ENCODE data around the gene MPPE1.
"Not testable (repeated sequence)": the region's sequence is repeated elsewhere in the genome, so short reads cannot be mapped to it uniquely, and the experiment has no call there.

MPPE1 gene

DNA sequence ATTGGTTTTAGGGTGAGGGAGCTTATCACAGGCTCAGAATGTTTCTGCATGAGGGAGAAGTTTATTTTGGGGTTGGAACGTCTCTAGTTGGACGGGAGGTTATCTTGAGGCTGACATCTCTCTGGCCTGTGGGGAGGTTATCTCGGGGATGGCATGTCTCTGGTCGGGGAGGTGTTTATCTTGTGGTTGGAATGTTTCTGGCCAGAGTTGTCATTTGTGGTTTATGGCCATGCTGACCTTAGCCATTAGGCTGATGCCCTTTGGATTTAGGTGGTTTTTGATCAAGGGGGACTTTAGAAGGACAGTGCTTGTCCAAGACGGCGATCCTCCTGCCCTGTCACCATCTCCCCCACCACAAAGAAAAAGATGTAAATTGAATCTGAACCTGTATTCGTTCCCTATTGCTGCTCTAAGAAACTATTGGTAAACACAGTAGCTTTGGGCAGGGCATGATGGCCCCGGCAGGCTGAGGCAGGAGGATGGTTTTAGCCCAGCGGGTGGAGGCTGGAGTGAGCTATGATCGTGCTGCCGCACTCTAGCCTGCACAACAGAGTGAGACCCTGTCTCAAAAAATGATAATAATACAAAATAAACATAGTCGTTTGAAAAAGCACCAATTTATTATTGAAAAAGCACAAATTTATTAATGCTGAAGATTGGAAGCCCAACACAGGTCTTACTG, 17.8 kb upstream of the MPPE1 start:
- DNase-seq (ENCODE audit: low spot score) = peak; percentile 79

DNA sequence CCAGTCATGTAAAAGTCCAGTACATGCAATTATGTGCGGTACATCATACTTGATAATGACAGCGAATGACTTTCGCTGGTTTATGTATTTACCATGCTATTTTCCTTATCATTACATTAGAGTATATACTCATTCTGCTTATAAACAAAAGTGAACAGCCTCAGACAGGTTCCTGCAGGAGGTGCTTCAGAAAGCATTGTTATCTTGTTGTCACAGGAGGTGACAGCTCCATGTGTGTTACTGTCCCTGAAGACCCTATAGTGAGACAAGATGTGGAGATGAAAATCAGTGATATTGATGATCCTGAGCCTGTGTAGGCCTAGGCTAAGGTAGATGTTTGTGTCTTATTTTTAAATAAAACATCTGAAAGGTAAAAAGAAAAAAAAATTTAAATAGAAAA, 15.3 kb upstream of the MPPE1 start:
- DNase-seq (ENCODE audit: low spot score) = no peak

DNA sequence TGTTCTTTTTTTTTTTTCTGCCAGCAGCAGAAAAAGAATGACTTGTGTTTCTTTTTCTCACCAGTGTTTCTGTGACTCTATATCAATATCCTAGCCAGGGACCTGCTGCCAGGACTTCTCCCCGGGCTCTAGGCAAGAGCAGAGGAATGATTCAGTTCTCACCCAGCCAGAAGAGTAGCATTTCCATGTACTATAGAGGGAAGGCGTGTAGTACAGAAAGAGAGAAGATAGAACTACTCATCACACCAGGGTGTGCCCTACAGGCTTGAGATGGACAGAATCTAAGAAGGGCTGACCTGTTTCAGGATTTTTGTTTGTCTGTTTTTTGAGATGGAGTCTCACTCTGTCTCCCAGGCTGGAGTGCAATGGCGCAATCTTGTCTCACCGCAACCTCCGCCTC, 11.4 kb upstream of the MPPE1 start:
- DNase-seq (ENCODE audit: low spot score) = not testable (repeated sequence)

DNA sequence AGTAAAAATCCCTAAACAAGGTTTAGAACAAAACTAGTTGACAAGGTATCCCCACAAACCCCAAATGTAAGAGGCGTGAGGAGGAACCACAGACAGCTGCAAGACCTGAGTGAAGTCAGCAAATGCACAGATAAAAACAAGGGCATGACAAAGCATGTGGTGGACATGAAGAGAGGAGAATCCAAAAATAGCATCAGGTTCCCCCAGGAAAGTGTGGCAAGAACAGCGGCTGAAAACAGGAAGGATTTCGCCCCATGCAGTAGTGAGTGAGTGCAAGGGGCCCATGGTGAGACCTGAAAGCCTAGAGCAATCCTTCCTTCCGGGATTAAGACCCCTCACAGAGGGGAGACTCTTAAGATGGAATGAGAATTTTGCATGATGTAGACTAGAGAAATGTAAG, 8.8 kb upstream of the MPPE1 start:
- not testable (repeated sequence) for DNase-seq (ENCODE audit: low spot score)

DNA sequence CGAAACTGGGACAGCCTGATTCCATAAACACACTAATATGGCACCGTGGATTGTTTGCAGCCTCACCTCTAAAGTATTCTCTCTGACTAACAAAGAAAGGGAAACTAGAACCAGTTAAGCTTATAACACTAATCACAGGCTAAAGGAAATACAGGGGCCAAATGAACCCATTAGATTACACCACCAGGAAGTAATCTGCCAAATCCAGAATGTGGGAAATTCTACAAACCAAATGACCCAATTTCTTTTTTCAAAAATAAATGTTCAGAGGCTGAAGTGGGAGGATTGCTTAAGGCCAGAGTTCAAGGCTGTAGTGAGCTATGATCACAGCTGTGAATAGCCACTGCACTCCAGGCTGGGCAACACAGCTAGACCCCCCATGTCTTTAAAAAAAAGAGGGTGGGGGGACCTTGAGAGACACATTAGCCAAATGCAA, 1.5 kb upstream of the MPPE1 start:
- DNase-seq (ENCODE audit: low spot score) = peak; percentile 51

DNA sequence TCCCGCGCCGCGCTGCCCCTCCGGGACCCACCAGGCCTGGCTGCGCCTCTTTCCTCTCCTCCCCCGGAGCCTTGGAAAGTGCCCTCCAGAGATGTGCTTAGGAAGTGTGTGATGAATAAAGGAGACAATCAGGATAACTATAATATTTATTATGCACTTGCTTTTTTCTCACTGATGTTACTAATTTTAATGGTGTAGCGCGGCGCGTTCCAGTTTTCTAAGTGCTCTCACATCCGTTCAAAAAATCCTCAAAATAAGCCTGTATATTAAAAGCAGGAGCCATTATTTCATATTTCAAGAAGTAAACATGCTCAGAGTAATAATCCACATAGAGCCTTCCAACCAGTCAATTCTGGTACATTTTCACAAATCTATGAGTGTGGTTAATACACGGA, 941 bp upstream of the MPPE1 start:
- no peak for DNase-seq (ENCODE audit: low spot score)

DNA sequence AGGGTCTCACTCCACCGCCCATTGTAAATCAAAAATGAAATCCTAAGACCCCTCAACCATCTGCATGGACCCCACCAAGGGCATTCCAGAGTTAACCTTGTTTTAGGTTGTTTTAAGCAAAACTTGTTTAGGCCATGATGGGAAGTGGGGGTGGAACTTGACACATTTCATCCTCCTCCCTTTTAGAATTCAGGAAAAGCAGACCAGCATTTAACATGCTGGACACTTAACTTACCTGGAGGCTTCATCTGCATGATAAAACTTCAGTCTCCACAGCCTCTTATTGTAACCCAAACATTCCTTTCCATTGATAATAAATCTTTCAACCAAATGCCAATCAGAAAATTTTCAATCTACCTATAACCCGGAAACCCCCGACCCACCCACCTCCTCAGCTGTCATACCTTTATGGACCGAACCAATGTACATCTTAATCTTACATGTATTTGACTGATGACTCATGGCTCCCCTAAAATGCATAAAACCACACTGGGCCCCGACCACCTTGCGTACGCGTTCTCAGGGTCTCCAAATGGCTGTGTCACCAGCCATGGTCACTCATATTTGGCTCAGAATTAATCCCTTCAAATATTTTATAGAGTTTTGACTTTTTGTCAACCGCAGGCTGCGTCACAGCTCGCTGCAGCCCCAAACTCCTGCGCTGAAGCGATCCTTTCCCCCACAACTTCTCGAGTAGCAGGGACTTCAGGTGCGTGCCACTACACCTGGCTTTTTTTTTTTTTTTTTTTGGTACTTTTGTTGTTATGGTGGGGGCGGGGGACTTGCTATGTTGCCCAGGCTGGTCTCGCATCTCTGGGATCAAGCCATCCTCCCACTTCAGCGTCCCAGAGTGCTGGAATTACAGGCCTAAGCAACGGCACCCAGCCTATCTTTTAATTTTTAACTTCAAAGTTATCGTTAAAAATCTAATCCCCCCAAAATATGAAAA, 917 bp downstream of the MPPE1 start:
- DNase-seq (ENCODE audit: low spot score) = no peak

DNA sequence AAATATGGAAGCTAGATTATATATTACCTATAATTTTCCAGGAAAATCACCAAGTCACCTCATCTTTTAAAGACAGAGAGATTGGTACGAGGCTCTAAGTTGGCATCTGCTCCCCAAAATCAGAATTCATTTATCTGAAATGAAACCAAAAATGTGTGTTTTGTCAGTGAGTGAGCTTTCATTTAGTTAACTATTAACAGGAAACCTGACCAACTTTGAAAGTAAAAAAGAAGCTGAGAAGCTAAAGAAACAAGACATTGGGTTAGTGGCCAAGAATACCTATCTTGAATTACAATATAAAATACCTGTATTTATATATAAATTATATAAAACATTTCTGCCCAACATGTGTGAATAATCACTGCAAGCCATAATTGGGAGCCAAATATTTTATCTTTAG, 1.9 kb downstream of the MPPE1 start:
- DNase-seq (ENCODE audit: low spot score) = no peak

DNA sequence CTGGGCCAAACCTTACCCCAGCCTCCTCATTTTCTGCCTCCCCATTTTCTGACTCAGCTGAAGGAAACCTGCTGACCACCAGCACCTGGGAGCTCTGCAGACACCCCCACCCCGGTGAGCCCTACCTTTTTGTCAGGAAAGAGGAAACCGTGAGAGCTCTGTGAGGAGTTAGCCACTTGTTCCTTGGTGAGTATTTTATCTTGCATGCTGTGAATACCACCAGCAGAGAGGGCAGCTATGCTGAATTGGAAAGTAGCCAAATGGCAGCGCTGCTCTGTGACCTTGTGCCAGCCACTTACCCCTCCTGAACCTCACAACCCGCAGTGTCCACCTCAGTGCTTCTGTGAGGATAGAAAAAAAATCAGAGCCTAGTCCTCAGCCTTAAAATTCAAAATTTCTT, 2.5 kb downstream of the MPPE1 start:
- DNase-seq (ENCODE audit: low spot score) = no peak

DNA sequence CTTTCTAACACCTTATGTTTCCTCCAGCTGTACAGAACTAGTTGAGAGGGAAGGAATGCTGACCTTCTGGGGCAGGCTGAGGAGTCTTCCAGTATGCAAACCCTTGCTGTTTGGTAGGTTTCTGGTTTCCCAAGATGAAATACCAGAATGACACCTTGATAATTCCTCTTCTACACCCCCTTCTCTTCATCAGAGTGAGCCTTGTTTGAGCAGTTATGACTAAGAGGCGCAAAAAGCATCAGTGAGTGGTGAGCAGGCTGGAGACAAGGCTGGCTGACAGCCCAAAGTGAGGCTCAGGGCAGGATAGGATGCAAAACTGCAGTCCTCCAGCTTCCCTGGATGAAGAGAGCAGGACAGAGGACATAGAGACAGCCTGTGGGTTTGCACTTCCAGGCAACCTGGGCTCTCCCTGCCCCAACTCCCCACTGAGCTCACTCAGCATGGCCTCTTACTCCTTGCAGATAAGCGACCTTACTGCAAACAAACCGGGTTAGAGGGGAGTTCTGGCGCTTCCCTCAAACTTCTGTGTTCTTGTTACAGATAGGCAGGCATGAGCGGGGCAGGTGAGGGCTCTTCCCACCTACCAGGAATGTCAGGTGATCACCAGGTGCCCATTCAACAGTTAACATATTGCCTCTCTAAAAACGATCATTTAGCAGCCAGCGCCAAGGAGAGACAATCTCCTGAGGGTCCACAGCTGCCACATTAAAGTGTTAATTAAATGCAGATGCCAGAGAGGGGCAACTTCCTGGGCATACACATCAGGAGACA, 5.4 kb downstream of the MPPE1 start:
- no peak for DNase-seq (ENCODE audit: low spot score)

DNA sequence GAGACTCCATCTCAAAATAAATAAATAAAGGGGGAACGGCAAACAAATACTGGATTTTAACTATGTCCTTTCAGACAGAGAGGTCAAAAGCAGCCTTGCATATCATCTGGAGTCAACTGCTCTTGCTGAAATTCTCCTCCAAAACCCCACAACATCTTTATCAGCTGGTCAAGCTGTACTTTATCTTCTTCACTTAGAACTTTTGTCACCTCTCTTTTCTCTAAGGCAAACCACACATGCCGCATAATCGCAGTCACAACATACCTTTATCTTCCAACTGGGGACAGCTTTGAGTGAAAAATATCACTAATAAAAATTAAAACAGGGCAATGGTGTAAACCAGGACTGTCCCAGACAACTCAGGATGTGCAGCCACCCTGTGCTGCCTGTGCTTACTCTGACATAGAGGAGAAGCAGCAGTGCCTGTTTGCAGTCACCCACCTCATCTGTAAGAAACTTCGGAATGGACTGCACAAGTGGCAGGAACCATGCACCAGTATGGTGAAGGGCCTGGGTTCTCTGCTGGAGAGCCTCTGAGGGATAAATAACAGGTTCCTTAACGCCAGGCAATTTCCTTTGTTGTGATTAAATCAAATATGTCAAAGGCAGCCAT, 6.2 kb downstream of the MPPE1 start:
- DNase-seq (ENCODE audit: low spot score) = no peak

DNA sequence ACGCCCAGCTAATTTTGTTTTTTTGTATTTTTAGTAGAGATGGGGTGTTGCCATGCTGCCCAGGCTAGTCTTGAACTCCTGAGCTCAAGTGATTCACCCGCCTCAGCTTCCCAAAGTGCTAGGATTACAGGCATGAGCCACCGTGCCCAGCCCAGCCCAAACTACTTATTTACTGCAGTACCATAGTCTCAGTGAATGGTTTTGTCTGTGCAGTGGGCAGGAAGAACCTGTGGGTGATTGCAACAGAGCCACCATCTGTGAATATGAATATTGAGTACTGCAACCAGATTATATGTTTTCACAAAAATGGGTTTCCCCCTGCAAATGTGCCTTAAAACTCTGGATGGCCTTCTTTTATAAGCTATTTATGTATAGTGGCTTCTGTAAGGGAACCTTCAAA, 9.1 kb downstream of the MPPE1 start:
- DNase-seq (ENCODE audit: low spot score) = no peak

DNA sequence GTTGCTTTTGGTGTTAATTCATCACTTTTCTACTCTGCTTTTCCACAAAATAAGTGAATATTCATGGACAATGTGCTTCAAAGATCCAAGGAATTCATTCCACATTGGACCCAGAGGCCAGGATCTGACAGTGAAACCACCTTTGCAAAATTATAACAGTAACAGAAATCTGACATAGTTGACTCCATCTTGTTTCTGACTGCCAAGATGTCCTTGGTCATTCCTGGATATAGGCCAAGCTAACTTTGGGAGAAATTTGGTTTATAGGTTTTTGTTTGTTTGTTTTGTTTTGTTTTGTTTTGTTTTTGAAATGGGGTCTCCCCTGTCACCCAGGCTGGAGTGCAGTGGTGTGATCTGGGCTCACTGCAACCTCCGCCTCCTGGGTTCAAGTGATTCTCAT, 10.3 kb downstream of the MPPE1 start:
- DNase-seq (ENCODE audit: low spot score) = no peak

DNA sequence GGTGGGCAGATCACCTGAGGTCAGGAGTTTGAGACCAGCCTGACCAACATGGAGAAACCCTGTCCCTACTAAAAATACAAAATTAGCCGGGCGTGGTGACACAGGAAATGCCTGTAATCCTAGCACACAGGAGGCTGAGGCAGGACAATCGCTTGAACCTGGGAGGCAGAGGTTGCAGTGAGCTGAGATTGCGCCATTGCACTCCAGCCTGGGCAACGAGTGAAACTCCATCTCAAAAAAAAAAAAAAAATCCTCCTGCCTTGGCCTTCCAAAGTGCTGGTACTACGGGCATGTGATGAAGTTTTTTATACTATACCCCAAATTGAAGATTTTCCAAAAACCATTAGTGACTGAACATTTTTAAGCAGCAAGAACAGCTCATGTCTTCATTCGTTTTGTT, 15.7 kb downstream of the MPPE1 start:
- not testable (repeated sequence) for DNase-seq (ENCODE audit: low spot score)

DNA sequence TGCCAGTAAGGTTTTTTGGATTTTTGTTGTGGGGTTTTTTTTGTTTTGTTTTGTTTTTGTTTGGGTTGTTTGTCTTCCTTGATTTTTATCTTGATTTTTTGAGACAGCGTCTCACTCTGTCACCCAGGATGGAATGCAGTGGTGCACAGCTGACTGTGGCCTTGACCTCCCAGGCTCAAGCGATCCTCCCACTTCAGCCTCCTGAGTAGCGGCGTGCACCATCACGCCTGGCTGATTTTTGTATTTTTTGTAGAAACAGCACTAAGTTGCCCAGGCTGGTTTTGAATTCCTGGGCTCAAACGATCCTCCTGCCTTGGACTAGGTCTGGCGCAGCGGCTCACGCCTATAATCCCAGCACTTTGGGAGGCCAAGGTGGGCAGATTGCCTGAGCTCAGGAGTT, 16.4 kb downstream of the MPPE1 start:
- no peak for DNase-seq (ENCODE audit: low spot score)

DNA sequence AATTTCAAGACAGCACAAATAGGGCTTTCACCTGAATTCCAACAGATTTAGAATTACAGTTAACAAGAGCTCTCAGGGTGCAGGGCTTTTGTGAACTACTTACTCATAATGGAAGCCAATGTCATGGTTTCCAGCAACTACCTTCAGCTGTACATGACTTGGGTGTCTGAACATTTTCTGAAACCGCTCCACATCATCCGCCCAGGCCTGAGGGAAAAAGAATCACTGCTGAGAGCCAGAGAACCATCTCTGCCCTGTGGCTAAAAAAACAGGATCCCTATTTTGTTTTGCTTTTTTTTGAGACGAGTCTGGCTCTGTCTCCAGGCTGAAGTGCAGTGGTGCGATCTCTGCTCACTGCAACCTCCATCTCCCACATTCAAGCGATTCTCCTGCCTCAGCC, 18.8 kb downstream of the MPPE1 start:
- DNase-seq (ENCODE audit: low spot score) = no peak

DNA sequence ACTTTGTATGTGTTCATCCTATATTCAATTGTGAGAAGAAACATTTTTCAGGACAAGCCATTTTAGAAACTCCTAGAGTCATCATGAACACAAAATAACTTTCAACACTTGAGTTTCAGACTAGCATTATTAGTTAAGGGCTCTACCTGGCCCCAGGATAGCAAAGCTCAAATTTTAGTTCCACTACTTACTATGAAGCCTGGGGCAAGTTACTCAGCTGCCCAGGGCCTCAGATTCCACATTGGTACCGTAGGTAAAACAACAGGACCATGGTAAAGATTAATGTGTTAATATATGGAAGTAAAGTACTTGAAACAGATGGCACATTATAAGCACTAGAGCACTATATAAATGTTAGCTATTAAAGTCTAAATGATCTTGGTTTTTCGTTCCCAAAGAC, 19.4 kb downstream of the MPPE1 start:
- DNase-seq (ENCODE audit: low spot score) = no peak

DNA sequence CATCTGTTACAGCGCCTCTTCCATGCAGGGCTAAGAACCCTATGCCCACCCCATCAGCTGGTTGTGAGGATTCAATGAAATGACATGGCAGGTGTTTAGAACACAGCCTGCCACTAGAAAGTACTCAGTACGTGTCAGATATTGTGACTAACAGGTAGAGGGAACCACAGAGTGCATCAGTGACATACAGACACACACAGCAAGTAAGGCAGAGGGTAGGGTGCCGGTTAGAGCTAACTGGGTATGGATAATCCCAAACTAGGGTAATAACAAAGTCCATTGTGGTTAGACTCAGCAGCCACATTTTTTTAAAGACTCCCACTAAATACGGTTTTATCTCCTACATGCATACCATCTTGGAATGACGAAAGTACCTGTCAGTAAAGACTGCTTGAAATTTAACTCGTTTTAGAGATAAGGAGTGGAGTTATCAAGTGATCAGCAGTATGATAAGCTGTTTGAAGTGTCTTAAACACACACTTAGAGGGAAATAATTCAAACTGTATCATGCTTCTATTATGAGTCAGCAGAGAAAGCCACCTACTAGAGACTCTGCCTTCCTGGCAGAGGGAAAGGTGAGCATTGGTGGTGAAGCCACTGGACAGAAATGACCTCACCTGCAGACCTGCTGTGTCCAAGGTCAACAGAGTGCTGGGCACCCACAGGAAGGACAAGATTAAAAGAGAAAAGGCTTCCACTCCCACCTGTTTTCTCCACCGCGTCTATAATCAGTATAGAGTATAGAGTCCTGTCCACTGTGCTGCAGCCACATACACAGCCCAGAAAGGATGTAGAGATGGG, 20.6 kb downstream of the MPPE1 start:
- DNase-seq (ENCODE audit: low spot score) = peak; percentile 37

DNA sequence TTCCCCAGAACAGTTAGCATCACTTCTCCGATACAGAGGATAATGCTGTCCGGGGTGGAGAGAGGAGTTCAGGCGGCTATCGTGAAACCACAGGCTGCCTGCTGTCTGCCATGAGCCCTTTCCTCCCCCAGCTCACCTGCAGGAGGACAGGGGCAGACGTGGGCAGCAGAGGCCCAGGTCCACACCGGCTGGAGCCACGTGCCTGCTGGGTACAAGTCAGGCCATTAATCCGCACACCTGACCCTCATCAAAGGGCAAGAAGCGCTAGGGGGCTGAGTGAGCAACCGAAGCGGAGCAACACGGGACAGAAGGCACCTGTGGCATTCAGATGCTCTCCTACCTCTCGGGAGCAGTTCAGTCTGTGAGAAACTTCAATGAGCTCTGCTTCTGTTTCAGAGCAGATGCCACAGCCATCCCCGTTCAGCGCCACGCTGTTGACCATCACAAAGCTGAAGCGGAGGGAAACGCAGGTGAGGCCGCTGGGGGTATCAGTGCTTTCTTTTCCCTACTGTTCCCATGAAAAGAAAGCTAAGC, 21.5 kb downstream of the MPPE1 start:
- no peak for DNase-seq (ENCODE audit: low spot score)

DNA sequence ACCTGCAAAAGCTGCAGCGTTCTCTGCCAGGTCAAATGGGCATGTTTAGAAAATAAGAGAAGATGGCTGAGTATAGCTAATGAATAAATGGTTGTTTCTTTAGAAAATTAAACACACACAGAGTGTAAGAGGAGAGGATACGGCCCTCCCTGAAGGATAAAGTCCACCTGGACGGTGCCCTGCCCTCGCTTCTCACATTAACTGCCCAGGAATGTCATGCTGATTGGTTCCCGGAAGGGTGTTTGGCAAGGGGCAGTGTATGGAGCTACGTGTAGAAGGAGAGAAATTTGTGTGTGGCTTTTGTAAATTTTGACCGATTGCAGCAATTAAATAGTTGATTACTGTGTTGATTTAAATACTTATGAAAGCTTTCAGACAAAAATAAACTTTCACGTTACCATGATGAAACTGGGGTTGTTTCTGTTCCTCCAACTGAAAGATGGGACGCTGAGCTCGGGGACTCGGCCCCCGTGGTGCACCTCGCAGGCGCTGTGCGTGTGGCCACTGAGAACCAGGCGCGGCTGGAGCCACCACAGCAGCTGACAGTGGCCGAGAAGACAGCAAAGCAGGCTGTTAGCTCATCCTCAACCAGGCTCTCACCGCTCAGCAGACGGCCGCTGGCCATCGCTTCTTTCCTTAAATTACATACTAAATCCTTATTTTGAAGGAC, 22.7 kb downstream of the MPPE1 start:
- DNase-seq (ENCODE audit: low spot score) = peak; percentile 83
